Mucosa of rectum (tissue), 2 donors: ENCODE measurements around the gene MAST4.

Experiments used
- H3K27ac ChIP-seq, 2 donors: one replicate each; pipeline ENCODE4 v1.7.0; 2013; ENCODE audit warnings: inconsistent platforms in 2 of 2, low read depth in 2 of 2, low read length in 2 of 2
- H3K27me3 ChIP-seq, 2 donors: one replicate each; pipeline ENCODE4 v1.7.0; 2013; ENCODE audit warnings: low read length in 2 of 2; ENCODE audit not compliant: control insufficient read depth in 2 of 2, insufficient read depth in 2 of 2
- H3K36me3 ChIP-seq, 2 donors: one replicate each; pipeline ENCODE4 v1.7.0; 2013; ENCODE audit warnings: low read length in 2 of 2; ENCODE audit not compliant: control insufficient read depth in 2 of 2, insufficient read depth in 2 of 2
- H3K4me1 ChIP-seq, 2 donors: one replicate each; pipeline ENCODE4 v1.7.0; 2013; ENCODE audit warnings: low read length in 2 of 2, mild to moderate bottlenecking in 1 of 2; ENCODE audit not compliant: control insufficient read depth in 2 of 2, insufficient read depth in 2 of 2
- H3K4me3 ChIP-seq, 2 donors: one replicate each; pipeline ENCODE4 v1.7.0; 2013; ENCODE audit warnings: low read length in 2 of 2
- H3K9ac ChIP-seq, 2 donors: one replicate each; pipeline ENCODE4 v1.7.0; 2013; ENCODE audit warnings: low read length in 2 of 2, low read depth in 1 of 2, mild to moderate bottlenecking in 1 of 2
- H3K9me3 ChIP-seq, 2 donors: one replicate each; pipeline ENCODE4 v1.7.0; 2013; ENCODE audit warnings: low read length in 2 of 2; ENCODE audit not compliant: control insufficient read depth in 2 of 2
- donor health status: healthy.
- donor health status: Normal muscosa, but diverticular disease.

The MAST4 gene

GRCh38 chr5:66565878-66566277 is 30.3 kb upstream of the MAST4 start:
- H3K9ac ChIP-seq, result no peak overlapping the region
- H3K36me3 ChIP-seq, result no peaks in the 10 kb centered on the region
- H3K27ac ChIP-seq, result no peak overlapping the region
- no peaks in the 10 kb centered on the region for H3K9me3 ChIP-seq
- no peaks in the 10 kb centered on the region for H3K27me3 ChIP-seq
- no peaks in the 10 kb centered on the region for H3K4me1 ChIP-seq
- no peak overlapping the region for H3K4me3 ChIP-seq

DNA sequence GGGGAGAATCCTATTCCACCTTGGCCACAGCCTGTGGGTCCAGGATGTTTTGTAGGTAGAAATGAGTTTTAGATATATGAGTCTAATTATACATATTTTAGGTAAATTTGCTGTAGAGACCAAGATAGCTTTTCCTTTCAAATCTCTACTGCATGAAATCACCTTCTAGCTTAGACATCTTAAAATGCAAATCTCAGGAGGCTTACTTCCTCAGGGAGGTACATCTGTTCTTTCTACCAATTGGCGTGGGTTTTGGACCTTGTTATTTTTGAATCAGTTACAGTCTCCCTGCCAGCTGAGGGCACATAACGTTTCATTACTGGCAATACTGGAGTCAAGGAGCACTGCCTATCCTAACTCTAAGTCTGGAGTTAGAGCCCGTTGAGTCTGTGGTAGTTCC is 28.7 kb upstream of the MAST4 start:
- H3K9me3 ChIP-seq, result no peaks in the 10 kb centered on the region
- H3K4me3 ChIP-seq, result no peak overlapping the region
- no peaks in the 10 kb centered on the region for H3K36me3 ChIP-seq
- H3K9ac ChIP-seq, result no peak overlapping the region
- no peak overlapping the region for H3K27ac ChIP-seq
- no peaks in the 10 kb centered on the region for H3K27me3 ChIP-seq
- H3K4me1 ChIP-seq, result no peaks in the 10 kb centered on the region

GRCh38 chr5:66570201-66570600 is 26.0 kb upstream of the MAST4 start:
- Histone ChIP-seq H3K9ac (no peak overlapping the region), H3K27me3 (no peaks in the 10 kb centered on the region), H3K27ac (no peak overlapping the region), H3K9me3 (no peaks in the 10 kb centered on the region), H3K4me1 (no peaks in the 10 kb centered on the region), H3K4me3 (no peak overlapping the region), H3K36me3 (no peaks in the 10 kb centered on the region)

DNA sequence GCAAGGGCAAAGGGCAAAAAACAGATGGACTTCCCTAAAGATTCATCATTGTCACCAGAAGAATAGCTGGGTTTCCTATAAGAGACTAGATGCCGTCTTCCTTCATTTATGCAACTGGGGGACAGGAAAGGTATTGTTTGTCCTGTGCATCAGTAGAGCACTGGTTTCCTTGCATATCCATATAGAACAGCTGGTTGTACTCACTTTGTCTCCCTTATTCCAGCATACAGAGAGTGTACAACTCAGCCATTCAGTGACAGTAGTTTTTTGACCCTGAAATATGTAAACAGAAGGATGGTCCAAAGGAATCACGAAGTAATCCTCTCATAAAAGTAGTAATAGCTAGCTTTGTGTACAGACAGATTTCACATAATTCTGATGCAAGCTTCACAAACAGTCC is 22.5 kb upstream of the MAST4 start:
- H3K36me3 ChIP-seq, result no peaks in the 10 kb centered on the region
- no peak overlapping the region for H3K4me3 ChIP-seq
- no peaks in the 10 kb centered on the region for H3K9me3 ChIP-seq
- H3K27me3 ChIP-seq, result no peaks in the 10 kb centered on the region
- no peaks in the 10 kb centered on the region for H3K4me1 ChIP-seq
- H3K9ac ChIP-seq, result no peak overlapping the region
- no peak overlapping the region for H3K27ac ChIP-seq

DNA sequence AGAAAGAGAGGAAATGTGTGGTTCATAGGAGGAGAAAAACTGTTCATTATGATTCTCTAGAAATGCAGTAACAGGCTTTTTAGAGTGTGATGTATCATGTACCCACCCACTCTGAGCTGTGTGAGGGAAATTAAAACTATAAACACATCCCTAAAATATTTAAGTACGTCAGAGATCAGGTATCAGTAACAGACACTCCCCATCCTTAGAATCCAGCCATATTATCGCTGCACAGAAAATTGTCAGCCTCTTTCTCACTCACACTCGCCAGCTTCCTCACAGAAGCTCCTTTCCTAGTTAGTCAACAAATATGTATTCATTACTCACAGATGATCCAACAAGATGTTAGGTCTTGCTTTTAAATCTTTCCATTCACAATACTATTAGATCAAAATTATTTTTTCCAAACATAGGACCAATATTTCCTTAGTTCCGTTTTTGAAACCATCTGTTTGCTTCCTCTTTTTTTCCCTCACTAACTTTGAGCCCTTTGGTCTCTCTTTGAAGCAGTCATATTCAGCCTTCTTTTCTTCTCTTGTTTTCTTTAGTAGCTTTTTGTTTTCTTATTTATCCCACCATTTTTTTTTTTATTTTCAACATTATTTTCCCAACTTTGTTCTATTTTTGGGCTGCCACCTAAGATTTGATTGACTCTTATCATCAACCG is 13.6 kb upstream of the MAST4 start:
- no peak overlapping the region for H3K9ac ChIP-seq
- H3K27ac ChIP-seq, result no peak overlapping the region
- H3K4me3 ChIP-seq, result no peak overlapping the region

DNA sequence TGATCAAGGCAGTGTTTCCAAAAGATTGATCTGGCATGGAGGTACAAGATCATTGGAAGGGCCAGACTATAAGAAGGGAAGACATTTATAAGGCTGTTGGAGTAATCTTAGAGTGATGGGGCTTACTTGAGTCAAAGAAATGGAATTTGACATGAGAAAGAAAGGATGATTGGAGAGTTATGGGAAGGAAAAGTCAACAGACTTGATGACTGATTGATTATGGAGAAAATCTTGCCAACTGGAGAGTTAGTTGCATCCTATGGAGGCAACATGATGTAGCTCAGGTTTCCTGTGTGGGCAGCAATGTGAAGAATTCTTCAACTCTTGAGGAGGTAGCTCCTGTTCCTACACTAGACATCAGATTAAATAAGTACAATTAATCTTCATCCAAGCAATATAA is 10.9 kb upstream of the MAST4 start:
- H3K9me3 ChIP-seq, result no peaks in the 10 kb centered on the region
- no peaks in the 10 kb centered on the region for H3K36me3 ChIP-seq
- no peak overlapping the region for H3K9ac ChIP-seq
- no peaks in the 10 kb centered on the region for H3K4me1 ChIP-seq
- no peak overlapping the region for H3K4me3 ChIP-seq
- peaks cover 0 to 3% of the 10 kb centered on the region in 2 donors for H3K27me3 ChIP-seq
- no peak overlapping the region for H3K27ac ChIP-seq

More for the DNA sequence above, 13.6 kb upstream of the MAST4 start:
- Histone ChIP-seq H3K27me3 (no peaks in the 10 kb centered on the region), H3K4me1 (no peaks in the 10 kb centered on the region), H3K36me3 (no peaks in the 10 kb centered on the region), H3K9me3 (no peaks in the 10 kb centered on the region)

GRCh38 chr5:66587771-66588170 is 8.4 kb upstream of the MAST4 start:
- H3K9me3 ChIP-seq, result no peaks in the 10 kb centered on the region
- no peaks in the 10 kb centered on the region for H3K4me1 ChIP-seq

DNA sequence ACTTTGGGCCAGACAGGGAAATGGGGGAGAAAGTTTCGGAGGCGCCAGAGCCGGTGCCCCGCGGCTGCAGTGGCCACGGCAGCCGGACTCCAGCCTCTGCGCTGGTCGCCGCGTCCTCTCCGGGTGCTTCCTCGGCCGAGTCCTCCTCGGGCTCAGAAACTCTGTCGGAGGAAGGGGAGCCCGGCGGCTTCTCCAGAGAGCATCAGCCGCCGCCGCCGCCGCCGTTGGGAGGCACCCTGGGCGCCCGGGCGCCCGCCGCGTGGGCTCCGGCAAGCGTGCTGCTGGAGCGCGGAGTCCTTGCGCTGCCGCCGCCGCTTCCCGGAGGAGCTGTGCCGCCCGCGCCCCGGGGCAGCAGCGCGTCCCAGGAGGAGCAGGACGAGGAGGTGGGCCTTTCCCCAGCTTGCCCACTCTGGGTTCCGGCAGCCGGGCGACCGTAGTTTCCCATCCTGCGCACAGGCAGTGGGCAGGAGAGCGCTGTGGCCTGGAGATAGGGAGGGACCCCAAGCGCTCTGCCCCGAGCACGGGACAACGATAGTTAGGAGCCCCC is 516 bp downstream of the MAST4 start:
- Histone ChIP-seq H3K27me3 (peaks cover 23 to 30% of the 10 kb centered on the region in 2 donors), H3K9ac (peak overlapping the region in 1 of 2 donors; percentile 37), H3K27ac (no peak overlapping the region)

More at GRCh38 chr5:66587771-66588170, 8.4 kb upstream of the MAST4 start:
- no peak overlapping the region for H3K27ac ChIP-seq
- H3K9ac ChIP-seq, result no peak overlapping the region
- H3K27me3 ChIP-seq, result peaks cover 0 to 4% of the 10 kb centered on the region in 2 donors
- H3K4me3 ChIP-seq, result no peak overlapping the region
- H3K36me3 ChIP-seq, result no peaks in the 10 kb centered on the region

GRCh38 chr5:66597183-66597757 is 1.1 kb downstream of the MAST4 start:
- Histone ChIP-seq H3K4me1 (peaks cover 7 to 8% of the 10 kb centered on the region in 2 donors), H3K27me3 (peaks cover 26 to 30% of the 10 kb centered on the region in 2 donors), H3K9ac (peak overlapping the region in 1 of 2 donors; percentile 37), H3K27ac (no peak overlapping the region), H3K36me3 (no peaks in the 10 kb centered on the region), H3K4me3 (peak overlapping the region; percentile 59 to 64), H3K9me3 (no peaks in the 10 kb centered on the region)

More for the DNA sequence above, 516 bp downstream of the MAST4 start:
- peak overlapping the region; percentile 64 to 71 for H3K4me3 ChIP-seq
- H3K9me3 ChIP-seq, result no peaks in the 10 kb centered on the region
- H3K36me3 ChIP-seq, result no peaks in the 10 kb centered on the region
- peaks cover 7 to 8% of the 10 kb centered on the region in 2 donors for H3K4me1 ChIP-seq

DNA sequence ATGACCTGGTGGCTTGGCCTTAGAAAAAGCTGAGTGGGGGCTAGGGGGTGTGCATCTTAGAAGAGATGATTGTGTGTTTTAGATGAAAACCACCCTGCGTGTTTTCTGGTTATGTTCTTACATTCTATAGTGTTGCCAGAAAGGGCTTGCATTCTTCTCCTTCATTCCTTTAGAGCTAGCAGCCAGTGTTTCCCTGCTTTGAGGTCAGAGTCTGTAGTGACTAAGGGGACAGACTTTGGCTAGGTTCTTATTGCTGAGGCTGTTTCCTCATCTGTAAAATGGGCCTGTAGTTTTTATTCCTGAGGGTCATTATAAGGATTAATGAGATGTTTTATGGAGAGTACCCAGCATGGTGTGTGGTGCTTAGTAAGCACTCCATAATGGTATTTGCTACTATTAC is 6.4 kb downstream of the MAST4 start:
- Histone ChIP-seq H3K36me3 (no peaks in the 10 kb centered on the region), H3K4me1 (no peaks in the 10 kb centered on the region), H3K4me3 (no peak overlapping the region), H3K27ac (no peak overlapping the region), H3K27me3 (peaks cover 11 to 29% of the 10 kb centered on the region in 2 donors), H3K9me3 (no peaks in the 10 kb centered on the region), H3K9ac (no peak overlapping the region)
